WTC11 (cell line): ENCODE measurements around the gene CMBL. TPM values are rescaled to one million over a fixed set of nuclear protein-coding genes. Genes with fewer than 3 reads are reported as not detected.

Experiments used
- ATAC-seq: fragments of 200-7000 bp; cut with Tn5 transposase; 2 replicates; pipeline ENCODE4 v1.10.0; 2021; ENCODE audit warnings: mild to moderate bottlenecking, moderate library complexity
- CTCF ChIA-PET: fragments of 300-600 bp; sonication (Branson Sonifier 250); formaldehyde crosslinking; loops from one replicate; lab custom pipeline; 2021; ENCODE audit warnings: antibody characterized with exemption; lab: Charles Lee
- POLR2A ChIA-PET: fragments of 350-600 bp; sonication (Branson Sonifier 250); formaldehyde crosslinking; loops from one replicate; lab custom pipeline; 2021; ENCODE audit warnings: antibody characterized with exemption; lab: Charles Lee
- DNase-seq: peaks from one replicate; pipeline ENCODE4 v3.0.0; 2021; ENCODE audit warnings: low spot score
- H3K27ac Mint-ChIP-seq: 2 replicates; pipeline ENCODE4 v1.8.0; 2021; ENCODE audit warnings: mixed read lengths
- H3K27me3 Mint-ChIP-seq: 2 replicates; pipeline ENCODE4 v1.8.0; 2021; ENCODE audit warnings: low read depth, mild to moderate bottlenecking, moderate library complexity, mixed read lengths
- H3K36me3 Mint-ChIP-seq: 2 replicates; pipeline ENCODE4 v1.8.0; 2021; ENCODE audit warnings: mixed read lengths
- H3K4me1 Mint-ChIP-seq: 2 replicates; pipeline ENCODE4 v1.8.0; 2022; ENCODE audit warnings: mixed read lengths
- H3K4me3 Mint-ChIP-seq: 2 replicates; pipeline ENCODE4 v1.8.0; 2021; ENCODE audit warnings: mild to moderate bottlenecking, moderate library complexity, mixed read lengths
- H3K9me3 Mint-ChIP-seq: 2 replicates; pipeline ENCODE4 v1.8.0; 2021; ENCODE audit warnings: mixed read lengths
- AR ChIP-seq: fragments of 250-450 bp; sonication (Bioruptor Pico); IDR thresholded peaks from 2 replicates; pipeline ENCODE4 v1.9.0; 2021; ENCODE audit warnings: mild to moderate bottlenecking
- ATF1 ChIP-seq: sonication (generic); formaldehyde crosslinking; IDR thresholded peaks from 2 replicates; pipeline ENCODE4 v1.8.1; 2023; ENCODE audit warnings: mild to moderate bottlenecking, moderate library complexity, missing genetic modification reagents
- ATF2 ChIP-seq: sonication (generic); formaldehyde crosslinking; IDR thresholded peaks from 2 replicates; pipeline ENCODE4 v1.8.1; 2022; ENCODE audit warnings: low read depth, missing genetic modification reagents, borderline replicate concordance
- ERG ChIP-seq: fragments of 250-450 bp; sonication (Bioruptor Pico); IDR thresholded peaks from 2 replicates; pipeline ENCODE4 v1.8.0; 2021; ENCODE audit warnings: mild to moderate bottlenecking
- GABPB1 ChIP-seq: sonication (generic); formaldehyde crosslinking; IDR thresholded peaks from 2 replicates; pipeline ENCODE4 v1.8.1; 2023; ENCODE audit warnings: mild to moderate bottlenecking, missing genetic modification reagents
- HMGXB4 ChIP-seq: sonication (generic); formaldehyde crosslinking; IDR thresholded peaks from 2 replicates; pipeline ENCODE4 v1.8.1; 2023; ENCODE audit warnings: mild to moderate bottlenecking, moderate library complexity, missing genetic modification reagents
- NFATC4 ChIP-seq: fragments of 250-450 bp; sonication (Bioruptor Pico); IDR thresholded peaks from 2 replicates; pipeline ENCODE4 v1.9.0; 2021; ENCODE audit warnings: mild to moderate bottlenecking
- NR2C2 ChIP-seq: sonication (generic); formaldehyde crosslinking; IDR thresholded peaks from 2 replicates; pipeline ENCODE4 v1.8.0; 2022; ENCODE audit warnings: mild to moderate bottlenecking, missing genetic modification reagents
- PRDM15 ChIP-seq: sonication (generic); formaldehyde crosslinking; IDR thresholded peaks from 2 replicates; pipeline ENCODE4 v1.8.0; 2022; ENCODE audit warnings: missing genetic modification reagents
- RELA ChIP-seq: sonication (generic); formaldehyde crosslinking; IDR thresholded peaks from 2 replicates; pipeline ENCODE4 v1.8.1; 2022; ENCODE audit warnings: missing genetic modification reagents, mild to moderate bottlenecking, borderline replicate concordance
- TEAD1 ChIP-seq: sonication (generic); formaldehyde crosslinking; IDR thresholded peaks from 2 replicates; pipeline ENCODE4 v1.8.0; 2022; ENCODE audit warnings: mild to moderate bottlenecking, missing genetic modification reagents
- USF1 ChIP-seq: sonication (generic); formaldehyde crosslinking; IDR thresholded peaks from 2 replicates; pipeline ENCODE4 v1.8.0; 2022; ENCODE audit warnings: mild to moderate bottlenecking, missing genetic modification reagents
- USF2 ChIP-seq: sonication (generic); formaldehyde crosslinking; IDR thresholded peaks from 2 replicates; pipeline ENCODE4 v1.8.1; 2023; ENCODE audit warnings: mild to moderate bottlenecking, missing genetic modification reagents, moderate library complexity
- ZMAT4 ChIP-seq: fragments of 250-450 bp; sonication (Bioruptor Pico); IDR thresholded peaks from 2 replicates; pipeline ENCODE4 v1.9.0; 2021; ENCODE audit warnings: mild to moderate bottlenecking
- ZNF138 ChIP-seq: sonication (generic); formaldehyde crosslinking; conservative IDR thresholded peaks from 2 replicates; pipeline ENCODE4 v1.8.1; 2022; ENCODE audit warnings: mild to moderate bottlenecking, moderate library complexity, missing genetic modification reagents
- ZNF423 ChIP-seq: fragments of 250-450 bp; sonication (Bioruptor Pico); IDR thresholded peaks from 2 replicates; pipeline ENCODE4 v2.1.2; 2022; ENCODE audit warnings: mild to moderate bottlenecking, moderate library complexity
- ZNF425 ChIP-seq: fragments of 250-450 bp; sonication (Bioruptor Pico); conservative IDR thresholded peaks from 2 replicates; pipeline ENCODE4 v1.9.0; 2021; ENCODE audit warnings: mild to moderate bottlenecking
- total RNA-seq: library from RNA; stranded (reverse); gene quantifications from 3 replicates; pipeline ENCODE4 v1.2.3, GENCODE V29; 2021
- TF ChIP-seq, protein P1 (sequence below): sonication (generic); formaldehyde crosslinking; IDR thresholded peaks from 2 replicates; pipeline ENCODE4 v1.8.1; 2022; ENCODE audit warnings: low read depth, mild to moderate bottlenecking, moderate library complexity, missing genetic modification reagents, borderline replicate concordance

Gene CMBL
- total RNA-seq, 1 experiment from 2014 or later: 34.0 TPM

DNA sequence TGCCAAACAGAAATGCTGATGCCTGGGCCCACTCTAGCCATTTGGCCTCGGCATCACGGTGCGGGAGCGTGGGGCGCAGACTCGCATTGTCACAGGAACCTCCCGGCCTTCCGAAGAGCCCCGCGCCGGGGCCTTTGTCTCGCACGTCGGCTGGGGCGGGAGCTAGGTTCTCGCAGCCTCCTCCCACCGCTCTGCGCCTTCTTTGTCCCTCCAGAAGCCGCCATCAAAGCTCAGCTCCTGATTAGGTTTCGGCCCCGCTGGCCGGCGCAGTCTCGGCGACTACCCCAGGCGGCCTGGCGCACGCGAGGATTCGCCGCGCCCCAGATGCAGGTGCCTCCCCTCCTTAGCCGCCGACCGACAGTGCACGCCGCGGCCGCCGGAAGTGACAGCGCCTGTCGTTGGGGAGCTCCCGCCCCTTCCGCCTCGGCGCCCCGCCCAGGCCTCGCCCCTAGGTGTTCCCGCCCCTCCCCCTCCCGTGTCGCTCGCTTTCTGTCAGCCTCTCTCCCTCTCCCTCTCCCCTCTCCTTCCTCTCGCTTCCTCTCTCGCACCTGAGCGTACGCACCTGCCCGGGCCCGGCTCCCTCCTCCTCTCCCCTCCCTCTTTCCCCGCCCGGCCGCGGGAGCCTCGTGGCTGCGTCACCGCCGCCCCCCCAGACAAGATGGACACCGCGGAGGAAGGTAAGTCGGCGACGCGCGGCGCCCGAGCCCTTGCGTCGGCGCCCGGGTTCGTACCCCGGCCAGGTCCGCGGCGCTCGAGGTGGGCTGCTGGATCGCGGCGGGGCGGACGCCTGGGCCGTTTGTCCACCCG lies 45.7 kb upstream of the CMBL start, which contains the start of gene MARCHF6:
TSS of gene MARCHF6 (plus strand) at position 455 of the 807 bp plus-strand sequence. CDS start at position 659, 204 bp downstream.
- H3K27me3 Mint-ChIP-seq: peaks cover 14% of the 10 kb centered on the region
- no peaks in the 10 kb centered on the region for H3K36me3 Mint-ChIP-seq
- ChIA-PET CTCF (interaction anchor here (0.7 to 3.4 kb wide), 8 partner anchors 12 to 274 kb away, joined by 3 to 20 read pairs (median 4); no protein-coding TSS in a partner anchor), POLR2A (interaction anchor here (0.7 to 1.9 kb wide), 17 partner anchors 11 to 285 kb away, joined by 3 to 10 read pairs (median 4); partner anchors contain the start of genes ATPSCKMT and CCT5)
- peak within 1 kb of the TSS; percentile 99 for H3K27ac Mint-ChIP-seq
- H3K4me1 Mint-ChIP-seq: peaks cover 41% of the 10 kb centered on the region
- peak; percentile 83 for ATAC-seq
- no peaks in the 10 kb centered on the region for H3K9me3 Mint-ChIP-seq
- H3K4me3 Mint-ChIP-seq: peak within 1 kb of the TSS; percentile 98
- peak; percentile 96 for DNase-seq
- TF ChIP-seq PRDM15 (CRISPR knock-in tag) (no peak), ZNF423 (CRISPR knock-in tag) (peak; percentile 81), NFATC4 (CRISPR knock-in tag) (no peak), ZMAT4 (CRISPR knock-in tag) (no peak), ERG (no peak), ZNF138 (no peak), HMGXB4 (peak; percentile 81), GABPB1 (CRISPR knock-in tag) (peak; percentile 64), ATF2 (CRISPR knock-in tag) (no peak), RELA (CRISPR knock-in tag) (peak; percentile 71; the same call in 1 of the 2 replicates), USF2 (CRISPR knock-in tag) (no peak; the same call in 1 of the 2 replicates), ATF1 (CRISPR knock-in tag) (0 out of 2 replicates have a peak, but pooled peaks have one; percentile 24), NR2C2 (CRISPR knock-in tag) (no peak), AR (no peak), ZNF425 (CRISPR knock-in tag) (no peak), TEAD1 (CRISPR knock-in tag) (peak; percentile 13; the same call in 1 of the 2 replicates), USF1 (peak; percentile 40)
- TF ChIP-seq, protein P1, sequence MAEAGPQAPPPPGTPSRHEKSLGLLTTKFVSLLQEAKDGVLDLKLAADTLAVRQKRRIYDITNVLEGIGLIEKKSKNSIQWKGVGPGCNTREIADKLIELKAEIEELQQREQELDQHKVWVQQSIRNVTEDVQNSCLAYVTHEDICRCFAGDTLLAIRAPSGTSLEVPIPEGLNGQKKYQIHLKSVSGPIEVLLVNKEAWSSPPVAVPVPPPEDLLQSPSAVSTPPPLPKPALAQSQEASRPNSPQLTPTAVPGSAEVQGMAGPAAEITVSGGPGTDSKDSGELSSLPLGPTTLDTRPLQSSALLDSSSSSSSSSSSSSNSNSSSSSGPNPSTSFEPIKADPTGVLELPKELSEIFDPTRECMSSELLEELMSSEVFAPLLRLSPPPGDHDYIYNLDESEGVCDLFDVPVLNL (CRISPR knock-in tag): no peak
